ENCODE results near the gene HES6.

The HES6 gene

DNA sequence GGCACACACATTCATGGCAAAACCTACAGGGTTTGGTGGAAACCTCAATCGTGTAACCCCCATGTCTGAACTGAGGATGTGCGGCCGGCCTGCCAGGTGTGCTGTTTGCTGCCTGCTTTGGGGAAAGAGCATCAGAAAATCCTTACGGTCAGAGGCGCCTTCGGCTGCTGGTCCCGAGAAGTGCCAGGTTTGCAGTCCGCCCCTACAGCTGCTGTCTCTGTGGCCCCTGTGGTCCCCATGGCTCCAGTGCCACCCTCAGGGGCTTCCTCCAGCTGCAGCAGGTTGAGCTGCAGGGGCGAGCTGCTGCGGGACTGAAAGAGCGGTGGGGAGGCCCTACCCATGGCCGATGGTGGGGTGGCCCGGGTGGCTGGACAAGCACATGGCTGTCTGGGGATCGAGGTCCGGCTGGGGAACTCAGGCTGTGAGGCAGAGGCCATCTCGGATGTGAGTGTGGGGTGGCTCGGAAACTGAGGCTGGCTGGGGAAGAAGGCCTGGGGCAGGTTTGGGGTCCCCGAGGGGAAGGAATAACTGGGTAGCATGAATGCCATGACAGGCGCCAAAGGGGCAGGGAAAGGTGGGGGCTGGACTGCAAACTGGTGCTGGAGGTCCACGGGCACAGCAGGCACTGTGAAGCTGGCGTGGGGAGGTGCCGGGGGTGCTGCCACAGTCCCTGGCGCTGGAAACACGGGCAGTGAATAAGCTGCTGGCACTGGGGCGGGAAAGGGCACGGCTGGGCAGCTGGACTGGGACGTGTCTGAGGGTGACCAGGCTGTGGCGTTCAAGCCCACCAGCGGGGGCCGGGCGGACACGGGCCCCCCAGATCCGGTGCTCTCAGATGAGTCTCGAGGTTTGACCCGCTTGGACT lies 13.2 kb upstream of the HES6 start:
- DNase-seq: no peak

DNA sequence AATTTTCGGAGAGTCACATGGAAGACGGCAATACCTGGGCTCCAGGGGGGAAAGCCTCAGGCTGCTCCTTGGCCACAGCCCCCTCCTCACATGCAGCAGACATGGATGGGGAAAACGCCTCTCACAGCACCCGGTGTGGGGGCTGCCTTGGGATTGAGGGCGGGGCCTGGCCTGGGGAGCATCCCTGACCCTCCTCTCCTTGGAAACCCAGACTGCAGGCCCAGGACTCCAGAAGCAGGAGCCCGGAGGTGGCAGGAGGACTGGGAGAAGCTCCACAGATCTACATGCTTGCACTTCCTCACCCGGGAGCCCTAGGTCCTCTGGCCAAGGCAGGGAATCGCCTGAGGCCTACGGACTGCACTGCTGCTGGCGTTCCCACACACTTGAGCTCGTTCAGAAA lies 12.1 kb upstream of the HES6 start:
- no peak for DNase-seq

DNA sequence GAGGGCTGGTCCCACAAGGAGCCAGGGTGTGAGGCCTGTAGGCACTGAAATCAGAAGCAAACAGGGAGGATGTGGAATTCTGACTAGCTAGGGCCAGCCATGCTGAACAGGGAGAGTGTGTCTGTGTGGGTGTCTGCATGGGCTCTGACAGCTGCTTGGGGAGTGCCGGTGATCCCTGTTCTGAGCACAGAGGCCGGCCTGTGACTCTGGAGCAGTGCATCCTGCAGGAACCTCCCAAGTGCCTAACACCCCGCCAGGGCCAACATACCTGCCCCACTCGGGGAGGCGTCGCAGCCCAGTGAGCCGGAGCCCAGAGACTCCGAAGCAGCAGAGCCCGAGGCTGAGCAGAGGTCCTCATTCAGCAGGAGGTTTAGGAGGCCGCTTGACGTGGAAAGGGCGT lies 11.5 kb upstream of the HES6 start:
- DNase-seq: no peak

DNA sequence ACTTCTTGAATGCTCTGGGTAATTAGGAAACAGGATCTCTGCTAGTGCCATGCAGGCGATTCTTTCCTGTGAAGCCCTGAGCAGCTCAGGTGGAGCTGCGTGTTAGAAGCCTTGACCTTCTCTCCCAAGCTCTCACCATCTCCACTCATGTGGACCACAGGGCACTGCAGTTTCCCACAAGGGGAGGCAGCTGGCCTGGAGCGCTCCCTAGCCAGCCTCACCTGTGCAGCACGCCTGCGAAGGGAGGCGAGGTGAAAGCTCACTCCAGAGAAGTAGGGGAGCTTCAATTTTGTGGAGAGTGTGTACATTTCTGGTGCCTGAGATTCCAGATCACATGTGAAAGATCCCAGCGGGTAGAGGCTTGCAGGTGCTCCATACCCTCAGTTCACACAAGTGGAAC lies 11.1 kb upstream of the HES6 start:
- no peak for DNase-seq

DNA sequence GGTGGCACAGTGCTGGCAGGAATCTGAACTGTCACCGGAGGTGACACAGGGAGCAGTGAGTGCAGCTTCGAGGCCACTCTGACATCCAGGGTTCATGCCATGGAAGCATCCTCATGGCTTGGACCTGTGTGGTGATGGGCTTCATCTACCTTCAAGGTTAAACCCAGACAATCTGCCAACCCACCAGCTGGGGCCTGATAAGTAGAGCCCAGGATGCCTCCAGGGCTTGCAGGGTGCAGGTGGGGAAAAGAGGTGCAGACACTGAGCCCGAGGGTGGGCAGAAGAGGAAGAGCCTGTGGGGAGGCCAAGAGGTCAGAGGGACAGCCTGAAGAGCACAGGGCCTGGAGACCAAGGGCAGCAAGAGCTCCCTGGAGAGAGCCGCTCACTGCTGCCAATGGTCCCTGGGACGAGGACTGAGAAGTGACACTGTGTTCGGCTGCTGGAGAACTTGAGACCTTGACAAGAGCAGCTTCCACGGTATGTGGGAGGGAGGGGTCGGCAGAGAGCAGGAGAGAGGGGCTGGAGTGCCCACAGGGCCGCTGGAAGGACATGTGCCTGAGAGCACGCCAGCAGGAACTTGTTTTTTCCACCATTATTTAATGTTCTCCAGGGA lies 8.1 kb upstream of the HES6 start:
- DNase-seq: no peak

DNA sequence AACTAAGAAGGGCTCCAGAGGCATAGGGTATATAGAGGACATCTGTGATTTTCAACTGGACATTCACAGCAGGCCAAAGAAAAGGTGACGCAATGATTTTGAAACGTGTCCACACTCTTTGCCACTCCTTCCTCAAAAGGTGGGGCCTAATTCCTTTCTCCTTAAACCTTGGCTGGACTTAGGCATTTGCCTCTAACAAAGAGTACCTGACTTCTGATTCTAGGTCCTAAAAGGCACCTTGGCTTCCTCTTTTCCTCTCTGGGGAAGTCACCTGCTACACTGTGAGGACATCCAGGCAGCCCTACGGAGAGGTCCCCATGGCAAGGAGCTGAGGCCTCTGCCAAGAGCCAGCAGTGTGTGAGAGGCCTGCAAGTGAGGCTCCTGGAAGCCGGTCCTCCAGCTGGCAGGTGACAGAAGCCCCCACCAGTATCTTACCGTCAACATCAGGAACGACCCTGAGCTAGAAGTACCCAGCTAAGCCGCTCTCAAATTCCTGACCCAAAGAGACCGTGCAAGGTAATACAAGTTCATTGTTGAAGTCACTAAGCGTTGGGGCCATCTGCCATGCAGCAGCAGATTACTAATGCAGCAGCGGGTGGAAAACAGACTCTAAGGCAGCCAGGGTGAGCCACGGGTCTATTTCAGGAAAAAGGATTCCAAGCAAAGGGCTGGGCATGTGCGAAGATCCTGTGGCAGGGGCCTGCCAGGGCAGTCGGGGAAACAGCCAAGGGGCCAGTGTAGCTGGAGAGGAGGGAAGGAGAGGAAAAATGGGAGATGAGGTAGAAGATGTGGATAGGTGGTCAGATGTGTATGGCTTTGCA lies 7.4 kb upstream of the HES6 start:
- no peak for DNase-seq

DNA sequence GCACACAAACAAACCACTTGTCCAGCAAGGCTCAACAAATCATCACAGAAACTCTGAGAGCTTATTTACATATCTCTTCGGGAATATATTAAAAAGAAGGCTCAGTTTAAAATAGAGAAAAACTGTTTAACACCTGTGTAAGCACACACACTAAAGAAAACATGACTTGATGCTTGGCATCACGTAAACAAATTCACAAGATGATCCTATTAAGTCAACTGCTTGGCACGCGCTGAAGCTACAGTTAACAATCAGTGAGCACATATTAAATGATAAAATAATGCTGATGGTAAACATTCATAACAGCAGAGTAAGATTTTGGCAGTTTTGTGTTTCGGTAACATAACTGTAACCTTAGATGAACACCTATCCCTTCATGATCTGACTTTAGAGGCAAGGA lies 4.3 kb upstream of the HES6 start:
- DNase-seq: no peak

DNA sequence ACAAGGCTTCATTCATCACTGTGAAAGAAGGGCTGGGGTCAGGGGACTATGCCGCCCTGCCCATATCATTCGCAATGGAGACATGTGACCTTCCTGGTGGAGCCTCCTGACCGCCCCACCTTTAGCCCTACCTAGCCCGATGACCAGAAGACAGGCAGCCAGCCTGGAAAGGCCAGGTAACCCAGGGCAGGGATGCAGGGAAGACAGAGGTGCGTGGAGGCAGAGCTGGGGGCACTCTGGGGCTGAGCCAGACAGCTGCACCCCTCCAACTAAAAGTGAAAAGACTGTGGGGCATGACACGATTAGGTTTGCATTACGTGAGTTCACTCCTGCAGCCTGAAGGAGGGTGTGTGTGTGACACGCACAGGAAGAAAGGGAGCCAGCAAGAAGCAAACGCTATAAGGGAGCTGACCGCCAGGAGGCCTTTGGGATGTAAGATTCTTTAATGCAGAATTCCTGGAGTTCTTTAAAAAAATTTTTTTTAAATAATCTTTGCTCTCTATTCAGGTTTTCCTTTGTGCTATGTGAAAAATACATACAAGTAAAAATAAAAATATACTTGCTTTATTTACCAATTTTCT lies 3.7 kb upstream of the HES6 start:
- DNase-seq: no peak

DNA sequence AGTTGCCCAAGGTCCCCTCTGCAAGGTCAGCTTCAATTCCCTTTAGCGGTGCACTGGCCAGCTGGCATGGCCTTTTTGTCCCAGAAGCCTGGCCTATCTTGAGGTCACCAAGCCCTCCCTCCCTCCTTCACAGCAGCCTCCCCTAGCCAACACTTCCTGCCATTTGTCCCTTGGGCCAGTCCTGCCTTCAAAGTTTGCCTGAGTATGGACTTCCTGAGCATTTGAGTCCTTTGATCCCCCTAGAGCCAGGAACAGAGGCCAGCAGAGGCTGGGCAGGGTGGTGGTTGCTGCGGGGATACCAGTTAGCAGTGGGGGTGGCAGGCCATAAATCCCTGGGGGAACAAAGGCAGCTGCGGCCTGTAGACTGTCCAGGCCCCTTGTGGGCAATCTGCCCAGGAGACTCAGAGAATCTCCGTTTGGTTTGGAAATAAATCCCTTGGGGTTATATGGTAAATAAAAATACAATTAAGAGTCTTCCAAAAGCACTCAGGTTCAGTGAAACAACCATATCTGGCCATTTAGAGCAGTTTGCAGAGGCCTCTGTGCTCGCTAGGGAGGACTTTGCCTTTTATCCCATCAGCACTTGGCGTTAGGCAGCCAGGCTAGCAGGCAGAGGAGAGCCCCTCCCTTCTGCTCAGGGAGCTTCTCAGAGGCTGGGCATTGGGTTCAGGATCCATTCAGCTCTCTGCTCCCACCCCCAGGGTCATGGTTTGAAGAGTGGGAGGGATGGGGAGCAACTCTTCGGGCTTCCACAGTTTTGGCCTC lies 3.1 kb upstream of the HES6 start:
- DNase-seq: no peak

DNA sequence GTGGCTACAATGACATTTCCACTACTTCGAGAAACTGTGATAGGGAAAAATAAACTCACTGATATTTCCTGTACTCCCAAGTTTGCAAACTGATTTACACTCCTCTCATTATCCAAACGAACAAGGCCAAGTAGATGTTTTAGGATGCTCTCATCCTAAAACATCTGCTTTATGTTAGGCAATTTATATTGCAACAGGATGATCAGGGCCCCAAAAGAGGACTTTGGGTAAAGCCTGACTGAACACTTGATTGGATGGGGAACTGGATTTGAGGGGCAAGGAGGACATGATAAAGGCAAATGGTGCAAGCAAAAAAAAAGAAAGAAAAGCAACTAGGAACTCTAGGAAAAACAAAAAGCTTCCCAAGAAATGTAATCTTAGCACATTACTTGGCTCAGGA lies 2.1 kb upstream of the HES6 start:
- no peak for DNase-seq

DNA sequence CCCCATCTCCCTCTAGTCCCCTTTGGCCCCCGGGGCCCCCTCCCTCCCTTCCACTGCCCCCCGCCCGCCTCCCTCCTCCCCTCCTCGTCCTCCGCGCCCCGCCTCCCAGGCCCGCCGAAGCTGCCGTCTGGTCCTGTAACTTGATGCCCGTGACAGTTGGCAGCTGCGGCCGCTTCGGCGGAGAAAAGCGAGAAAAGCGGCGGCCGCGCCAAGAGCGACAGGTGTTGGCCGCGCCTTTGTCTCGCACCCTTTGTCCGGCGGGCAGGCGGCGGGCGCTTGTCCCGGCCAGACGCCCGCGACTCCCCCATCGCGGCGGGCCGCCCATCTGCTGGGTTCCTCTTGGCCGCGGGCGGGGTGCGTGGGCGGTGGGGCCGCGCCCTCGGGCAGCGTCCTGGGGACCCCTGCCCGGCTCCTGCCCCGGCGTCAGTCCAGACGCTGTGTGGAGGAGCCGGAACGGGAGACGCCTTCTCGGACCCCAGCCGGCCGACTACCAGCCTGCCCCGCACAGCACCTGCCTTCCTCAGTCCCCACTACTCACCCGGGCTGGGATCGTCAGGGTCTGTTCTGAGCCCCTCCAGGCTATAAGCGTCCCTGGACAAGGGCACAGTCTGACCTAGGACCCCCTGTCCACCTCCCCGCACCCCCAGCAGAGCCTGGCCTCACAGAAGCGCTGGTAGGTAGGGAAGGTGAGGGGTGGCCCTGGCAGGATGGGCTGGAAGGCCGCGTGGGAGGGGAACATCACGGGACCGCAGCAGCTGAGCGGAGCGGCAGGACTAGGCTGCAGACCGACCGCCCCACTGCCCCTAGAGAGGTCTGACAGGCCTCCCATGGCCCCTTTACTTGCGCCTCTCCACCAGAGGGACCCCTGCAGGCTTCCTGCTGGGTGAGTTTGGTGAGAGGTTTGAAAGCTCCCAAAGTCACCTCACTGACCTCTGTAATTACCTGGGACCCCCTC lies 1.2 kb upstream of the HES6 start:
- peak; percentile 80 for DNase-seq

DNA sequence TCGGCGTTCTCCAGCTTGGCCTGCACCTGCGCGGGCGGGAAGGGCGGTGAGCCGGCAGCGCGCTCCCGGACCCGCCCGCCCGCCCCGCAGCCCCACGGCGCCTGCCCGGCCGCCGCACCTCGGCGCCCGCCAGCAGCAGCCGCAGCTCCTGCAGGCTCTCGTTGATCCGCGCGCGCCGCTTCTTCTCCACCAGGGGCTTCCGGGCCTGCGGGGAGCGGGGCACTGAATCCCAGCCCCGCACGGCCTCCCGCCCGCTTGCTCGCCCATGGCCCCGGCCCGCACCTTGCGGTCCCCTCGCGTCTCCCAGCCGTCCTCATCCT lies 335 bp downstream of the HES6 start:
- DNase-seq: no peak

DNA sequence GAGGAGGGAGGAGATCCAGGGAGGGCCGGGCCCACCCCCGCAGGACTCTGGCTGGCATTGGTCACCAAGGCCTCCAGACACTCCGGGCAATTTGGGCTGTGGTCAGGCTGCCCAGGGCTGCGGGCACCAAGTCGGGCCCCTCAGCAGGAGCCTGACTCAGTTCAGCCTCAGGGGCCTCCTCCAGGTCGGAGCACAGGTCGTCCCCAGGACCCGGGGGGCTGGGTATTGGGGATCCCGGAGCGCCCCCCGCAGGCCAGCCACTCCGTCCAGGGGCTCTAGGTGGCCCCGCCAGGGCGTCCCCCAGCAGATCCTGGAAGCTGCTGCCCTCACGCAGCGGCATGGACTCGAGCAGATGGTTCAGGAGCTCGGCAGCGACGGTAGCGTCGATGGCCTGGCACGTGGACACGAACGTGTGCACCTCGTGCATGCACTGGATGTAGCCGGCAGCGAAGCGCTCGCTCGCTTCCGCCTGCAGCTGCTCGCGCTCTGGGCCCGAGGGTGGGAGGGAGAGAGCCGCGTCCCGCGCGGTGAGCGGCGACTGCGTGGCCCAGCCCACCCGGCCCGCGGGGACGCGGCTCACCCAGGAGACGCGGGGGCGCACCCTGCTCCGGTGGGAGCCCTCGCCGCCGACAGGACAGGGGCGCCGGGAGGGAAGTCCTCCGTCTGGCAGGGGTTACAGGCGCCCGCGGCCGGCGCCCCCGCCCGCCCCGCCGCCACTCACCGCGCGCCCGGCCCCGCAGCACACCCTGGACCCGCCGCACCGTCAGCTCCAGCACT lies 884 bp downstream of the HES6 start:
- no peak for DNase-seq

DNA sequence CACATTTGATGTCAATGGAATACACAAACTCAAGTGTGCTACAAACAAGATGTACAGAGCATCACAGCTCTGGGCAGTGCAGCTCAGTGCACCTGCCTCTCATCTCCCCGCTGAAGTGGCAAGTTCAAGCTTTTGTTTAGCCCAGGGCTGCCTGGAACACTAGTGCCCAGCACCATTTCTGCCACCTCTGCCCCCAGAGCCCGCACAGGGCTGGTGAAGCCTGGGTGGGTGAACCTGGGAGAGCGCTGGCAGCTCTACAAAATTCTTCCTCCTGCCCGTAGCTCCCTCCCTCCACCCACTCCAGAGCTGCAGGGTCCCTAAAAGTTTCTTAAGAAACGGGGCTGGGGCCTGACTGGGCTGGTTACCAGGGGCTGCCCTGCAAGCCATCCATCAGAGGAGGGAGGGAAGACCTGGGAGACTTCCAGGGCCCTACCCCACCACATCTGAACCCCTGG lies 1.5 kb downstream of the HES6 start:
- DNase-seq: no peak

DNA sequence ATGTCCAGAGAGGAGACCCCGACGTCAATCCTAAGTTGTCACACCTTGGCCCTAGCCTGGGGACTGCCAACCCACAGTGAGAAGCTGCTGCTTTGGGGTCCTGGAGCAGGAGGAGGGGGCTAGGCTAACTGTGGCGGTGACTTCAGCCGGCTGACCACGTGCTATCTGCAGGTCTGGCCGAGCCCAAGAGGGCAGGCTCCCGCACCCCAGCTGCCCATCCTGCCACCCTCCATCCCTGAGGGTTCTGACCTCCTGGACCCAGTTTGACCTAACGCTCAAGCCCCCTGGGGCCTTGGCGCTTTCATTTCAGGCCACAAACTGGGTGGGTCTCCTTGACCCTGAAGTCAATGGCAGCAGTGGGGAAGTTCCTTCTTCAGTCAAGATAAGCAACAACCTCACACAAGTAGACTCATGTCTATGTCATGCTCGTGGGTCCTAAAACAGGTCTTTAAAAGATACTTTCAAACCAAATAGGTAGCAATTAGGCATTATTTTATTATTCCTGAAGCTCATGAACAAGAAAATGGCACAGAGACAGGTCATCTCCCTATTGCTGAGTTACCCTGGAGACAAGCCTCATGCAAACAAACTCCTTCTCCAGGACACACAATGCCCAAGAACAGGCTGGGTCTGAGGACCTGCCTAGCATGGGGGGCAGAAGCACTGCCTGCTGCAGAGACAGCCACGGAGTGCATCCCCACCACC lies 2.3 kb downstream of the HES6 start:
- DNase-seq: no peak

DNA sequence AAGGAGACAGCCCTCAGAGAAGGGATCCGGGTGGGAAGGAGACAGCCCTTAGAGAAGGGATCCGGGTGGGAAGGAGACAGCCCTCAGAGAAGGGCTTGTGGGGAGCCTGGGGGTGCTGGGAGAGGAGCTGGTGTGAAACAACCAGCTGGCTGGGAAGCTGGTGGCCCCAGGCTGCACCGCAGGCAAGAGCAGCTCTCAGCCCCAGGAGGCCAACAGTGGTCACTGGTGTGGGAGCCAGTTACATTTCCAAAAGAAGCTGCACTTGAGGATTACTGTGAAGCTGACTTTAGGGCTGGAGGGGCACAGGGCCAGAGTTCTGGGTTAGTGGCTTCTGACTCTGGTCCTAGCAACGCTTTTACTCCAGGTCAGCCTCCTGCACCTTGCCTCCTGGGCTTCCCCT lies 3.3 kb downstream of the HES6 start:
- DNase-seq: no peak

DNA sequence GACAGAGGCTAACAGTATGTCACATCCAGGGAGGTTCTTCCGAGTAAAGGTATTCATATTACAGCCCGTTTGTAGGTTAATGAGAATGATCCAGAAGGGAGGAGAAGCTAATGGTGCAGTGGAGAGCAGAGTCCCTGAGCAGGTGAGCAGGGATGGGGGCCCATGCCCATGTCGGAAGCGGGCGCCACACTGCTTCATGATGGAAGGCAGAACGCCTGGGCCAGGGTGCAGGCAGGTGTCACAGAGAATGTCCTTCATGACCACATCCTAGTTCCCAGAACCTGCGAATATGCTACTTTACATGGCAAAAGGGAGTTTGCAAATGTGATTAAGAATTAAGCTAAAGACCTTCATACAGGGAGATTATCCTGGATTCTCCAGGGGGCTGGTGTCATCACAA lies 4.0 kb downstream of the HES6 start:
- DNase-seq: no peak

DNA sequence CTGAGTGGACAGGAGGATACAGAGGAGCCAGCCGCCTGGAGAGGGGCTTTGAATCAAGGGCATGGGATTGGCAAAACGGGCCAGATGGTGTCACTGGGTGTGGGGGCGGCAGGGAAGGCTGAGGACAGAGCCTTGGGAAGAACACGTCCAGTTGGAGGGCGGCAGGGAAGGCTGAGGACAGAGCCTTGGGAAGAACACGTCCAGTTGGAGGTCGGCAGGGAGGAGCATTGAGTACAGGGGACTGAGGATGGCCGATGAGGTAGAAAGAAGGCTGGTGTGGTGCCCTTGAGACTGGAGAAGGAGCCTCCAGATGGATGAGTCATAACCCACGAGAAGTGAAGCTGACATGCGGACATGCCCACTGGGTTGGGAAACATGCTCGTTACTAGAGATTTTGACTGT lies 4.5 kb downstream of the HES6 start:
- no peak for DNase-seq

DNA sequence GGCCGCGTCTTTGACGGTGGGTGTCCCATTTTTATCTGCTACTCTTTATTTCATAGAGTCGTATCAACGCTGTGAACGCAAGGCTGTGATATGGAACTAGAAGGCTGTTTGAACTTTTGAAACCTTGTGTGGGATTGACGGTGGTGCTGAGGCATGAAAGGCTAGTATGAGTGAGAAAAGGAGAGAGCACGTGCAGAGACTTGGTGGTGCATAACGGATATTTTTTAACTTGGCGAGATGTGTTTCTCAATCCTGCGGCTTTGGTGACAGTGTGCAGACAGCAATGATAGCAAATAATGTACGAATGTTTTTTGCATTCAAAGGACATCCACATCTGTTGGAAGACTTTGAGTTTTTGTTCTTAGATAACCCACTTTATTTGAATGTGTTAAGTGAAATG lies 6.2 kb downstream of the HES6 start:
- no peak for DNase-seq

DNA sequence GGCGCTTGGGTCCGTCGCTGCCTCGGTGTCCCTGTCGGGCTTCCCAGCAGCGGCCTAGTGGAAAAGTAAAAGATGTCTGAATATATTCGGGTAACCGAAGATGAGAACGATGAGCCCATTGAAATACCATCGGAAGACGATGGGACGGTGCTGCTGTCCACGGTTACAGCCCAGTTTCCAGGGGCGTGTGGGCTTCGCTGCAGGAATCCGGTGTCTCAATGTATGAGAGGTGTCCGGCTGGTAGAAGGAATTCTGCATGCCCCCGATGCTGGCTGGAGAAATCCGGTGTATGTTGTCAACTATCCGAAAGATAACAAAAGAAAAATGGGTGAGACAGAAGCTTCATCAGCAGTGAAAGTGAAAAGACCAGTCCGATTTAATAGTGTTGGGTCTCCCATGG lies 8.0 kb downstream of the HES6 start:
- no peak for DNase-seq

Data from NCI-H748 treated with DMSO at 0.1 percent for 48 hours (cell line).